ENCODE results near the gene OR10H5.

OR10H5 gene

DNA sequence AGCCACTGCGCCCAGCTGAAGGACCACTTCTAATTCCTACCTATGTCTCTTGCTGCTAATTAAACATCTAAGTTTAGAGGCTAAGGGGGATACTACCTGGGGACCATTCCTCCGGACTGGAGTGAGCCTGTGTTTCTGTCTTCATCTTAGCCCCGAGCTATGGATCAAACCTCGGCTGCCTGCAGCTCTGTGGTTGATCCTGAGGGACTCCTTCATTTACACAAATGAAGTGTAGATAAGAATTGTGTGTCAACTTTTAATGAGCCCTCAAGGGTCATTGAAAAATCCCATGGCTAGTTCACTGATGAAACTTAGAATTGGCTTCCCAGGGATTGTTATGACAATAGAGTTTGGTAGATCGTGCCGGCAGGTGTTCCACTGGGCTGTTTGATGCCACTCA, 59.5 kb downstream of the OR10H5 start:
- Histone ChIP-seq H3K36me3 (ENCODE audit: control insufficient read depth, insufficient read depth, low read length) (no peaks in the 10 kb centered on the region), H3K27ac (ENCODE audit: low read depth, low read length, severe bottlenecking) (no peak overlapping the region), H3K4me1 (ENCODE audit: control insufficient read depth, insufficient read depth, low read length, poor library complexity, severe bottlenecking) (no peaks in the 10 kb centered on the region), H3K4me3 (ENCODE audit: extremely low read depth, insufficient read depth, low read length, poor library complexity, severe bottlenecking) (no peak overlapping the region), H3K9me3 (ENCODE audit: control insufficient read depth, low read length) (peaks cover 58% of the 10 kb centered on the region)
- 71 to 75% methylated on average over 3 to 6 of the region's 6 CpGs for WGBS, 2 experiments (ENCODE audit: insufficient coverage in 2 of 2)

DNA sequence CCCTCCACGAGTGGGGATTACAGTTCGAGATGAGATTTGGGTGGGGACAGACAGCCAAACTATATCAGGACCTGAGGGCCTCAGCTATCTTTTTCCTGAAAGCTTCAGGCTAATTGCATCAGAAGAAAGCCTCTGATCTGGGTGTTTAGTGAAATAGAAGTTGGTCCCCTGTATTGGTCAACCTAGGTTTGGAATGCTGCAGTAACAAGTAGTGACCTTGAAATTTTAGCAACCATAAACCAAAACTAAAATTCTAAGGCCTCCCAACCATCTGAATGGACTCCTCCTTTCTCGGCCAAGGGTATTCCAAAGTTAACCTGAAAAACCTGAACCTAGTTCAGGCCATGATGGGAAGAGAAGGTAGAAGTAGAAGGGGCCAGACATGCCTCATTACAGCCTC, 62.9 kb downstream of the OR10H5 start:
- 14% methylated on average over 1 of the region's 3 CpGs; no CpG with 5 or more reads in 1 of the 2 experiments for WGBS, 2 experiments (ENCODE audit: insufficient coverage in 2 of 2)
- Histone ChIP-seq H3K36me3 (ENCODE audit: control insufficient read depth, insufficient read depth, low read length) (no peaks in the 10 kb centered on the region), H3K9me3 (ENCODE audit: control insufficient read depth, low read length) (peaks cover 54% of the 10 kb centered on the region), H3K27ac (ENCODE audit: low read depth, low read length, severe bottlenecking) (no peak overlapping the region), H3K4me1 (ENCODE audit: control insufficient read depth, insufficient read depth, low read length, poor library complexity, severe bottlenecking) (no peaks in the 10 kb centered on the region), H3K4me3 (ENCODE audit: extremely low read depth, insufficient read depth, low read length, poor library complexity, severe bottlenecking) (no peak overlapping the region)
